Fibroblast of lung (primary cell): ENCODE measurements around the gene LGALS8. TPM values are rescaled to one million over a fixed set of nuclear protein-coding genes. Genes with fewer than 3 reads are reported as not detected.

Experiments used
- DNase-seq, 2 donors: peaks; one replicate each; pipeline versions ENCODE4 v3.0.0 to v3.0.0-alpha.2; 2010; ENCODE audit warnings: low read depth in 2 of 2
- H2AFZ ChIP-seq: 2 replicates; pipeline ENCODE4 v1.5.1; 2012; ENCODE audit warnings: low read length, control low read depth, inconsistent platforms
- H3K27ac ChIP-seq: 2 replicates; pipeline ENCODE4 v1.5.1; 2011; ENCODE audit warnings: low read length, control low read depth; ENCODE audit not compliant: insufficient read depth
- H3K27me3 ChIP-seq: 2 replicates; pipeline ENCODE4 v1.5.1; 2011; ENCODE audit warnings: mild to moderate bottlenecking, low read length; ENCODE audit not compliant: control insufficient read depth, insufficient read depth
- H3K36me3 ChIP-seq: 2 replicates; pipeline ENCODE4 v1.5.1; 2011; ENCODE audit warnings: low read length; ENCODE audit not compliant: control insufficient read depth, insufficient read depth
- H3K4me1 ChIP-seq: 2 replicates; pipeline ENCODE4 v1.5.1; 2011; ENCODE audit warnings: low read length; ENCODE audit not compliant: control insufficient read depth, insufficient read depth; ENCODE audit errors: extremely low read depth
- H3K4me2 ChIP-seq: 2 replicates; pipeline ENCODE4 v1.5.1; 2011; ENCODE audit warnings: low read length, control low read depth; ENCODE audit not compliant: insufficient read depth; ENCODE audit errors: extremely low read depth
- H3K4me3 ChIP-seq, 4 experiments: fragments of 200-600 bp in 1 of 4; sonication (generic) in 1 of 4; replicated peaks in 1 of 4; 2 replicates each; pipeline ENCODE4 v1.5.1; 2011 to 2016; ENCODE audit warnings: low read length in 4 of 4, low read depth in 3 of 4, mild to moderate bottlenecking in 3 of 4, control low read depth in 2 of 4, inconsistent platforms in 1 of 4, mixed read lengths in 1 of 4; ENCODE audit not compliant: insufficient read depth in 1 of 4; ENCODE audit errors: control extremely low read depth in 1 of 4
- H3K79me2 ChIP-seq: 2 replicates; pipeline ENCODE4 v1.5.1; 2012; ENCODE audit warnings: mild to moderate bottlenecking, low read length, inconsistent platforms; ENCODE audit not compliant: control insufficient read depth, insufficient read depth
- H3K9ac ChIP-seq: 2 replicates; pipeline ENCODE4 v1.5.1; 2011; ENCODE audit warnings: mild to moderate bottlenecking, low read length, control low read depth; ENCODE audit not compliant: insufficient read depth
- H3K9me3 ChIP-seq: 2 replicates; pipeline ENCODE4 v1.5.1; 2012; ENCODE audit warnings: low read depth, low read length; ENCODE audit not compliant: control insufficient read depth, insufficient read depth
- H4K20me1 ChIP-seq: 2 replicates; pipeline ENCODE4 v1.5.1; 2011; ENCODE audit warnings: low read length; ENCODE audit not compliant: control insufficient read depth, insufficient read depth; ENCODE audit errors: extremely low read depth
- EZH2 ChIP-seq: IDR thresholded peaks from 2 replicates; pipeline ENCODE4 v1.5.1; 2012; ENCODE audit warnings: low read length, control low read depth, mild to moderate bottlenecking; ENCODE audit errors: missing control alignments
- polyA plus RNA-seq, 2 donors: library from polyadenylated mRNA; depleted of rRNA in 1 of 2; stranded (reverse) in 1 of 2; unstranded in 1 of 2; fragments of >200 nt; gene quantifications; 2 replicates each; pipeline ENCODE4 v1.2.1, GENCODE V29; 2011 to 2012; ENCODE audit warnings: missing spikeins in 1 of 2
- total RNA-seq: library from RNA; depleted of rRNA; stranded (reverse); fragments of >200 nt; gene quantifications from 2 replicates; pipeline ENCODE4 v1.2.1, GENCODE V29; 2014
- TF ChIP-seq, protein P1 (sequence below), 2 donors: IDR thresholded peaks in 1 of 2; conservative IDR thresholded peaks in 1 of 2; 1 replicate in 1 of 2; 2 replicates in 1 of 2; pipeline ENCODE4 v1.5.1; 2011 to 2012; ENCODE audit warnings: low read length in 2 of 2, control low read depth in 1 of 2, inconsistent platforms in 1 of 2, low read depth in 1 of 2, mild to moderate bottlenecking in 1 of 2

Gene LGALS8
- total and polyA plus RNA-seq, 2 donors (not counting 1 experiment from before 2014, with no cell fraction given): 53.1 to 64.2 TPM

DNA sequence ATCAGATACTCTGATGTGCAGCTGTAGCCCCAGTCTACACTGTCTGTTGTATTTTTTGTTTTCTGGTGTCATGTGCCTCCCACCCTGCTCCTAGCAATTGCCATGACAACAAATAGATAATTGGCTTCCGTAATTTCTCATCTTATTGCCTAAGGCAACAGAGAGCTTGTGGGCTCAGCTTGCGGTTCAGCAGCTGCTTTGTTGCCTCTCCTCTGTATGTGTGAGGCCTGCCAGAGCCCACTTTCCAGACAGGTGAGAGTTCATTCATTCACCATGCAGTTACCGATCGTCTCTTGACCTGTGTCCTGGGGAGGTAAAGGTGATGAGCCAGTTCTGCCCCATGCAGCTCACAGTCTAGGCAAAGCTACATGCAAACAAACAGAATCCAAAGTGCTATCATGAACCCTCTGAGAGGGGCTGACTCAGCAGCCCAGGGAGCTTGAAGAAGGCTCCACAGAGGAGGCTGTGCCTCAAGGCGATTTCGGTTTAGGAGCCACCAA is 11.9 kb downstream of the LGALS8 start:
- Histone ChIP-seq H3K4me2 (no peak overlapping the region), H3K27me3 (no peaks in the 10 kb centered on the region), H3K4me3 (no peak overlapping the region), H3K4me1 (no peaks in the 10 kb centered on the region), H3K36me3 (peaks cover 4% of the 10 kb centered on the region), H3K79me2 (no peaks in the 10 kb centered on the region), H3K9me3 (no peaks in the 10 kb centered on the region), H4K20me1 (no peaks in the 10 kb centered on the region), H3K9ac (no peak overlapping the region), H2AFZ (no peak overlapping the region), H3K27ac (no peak overlapping the region)
- no peak for DNase-seq
- TF ChIP-seq, protein P1, sequence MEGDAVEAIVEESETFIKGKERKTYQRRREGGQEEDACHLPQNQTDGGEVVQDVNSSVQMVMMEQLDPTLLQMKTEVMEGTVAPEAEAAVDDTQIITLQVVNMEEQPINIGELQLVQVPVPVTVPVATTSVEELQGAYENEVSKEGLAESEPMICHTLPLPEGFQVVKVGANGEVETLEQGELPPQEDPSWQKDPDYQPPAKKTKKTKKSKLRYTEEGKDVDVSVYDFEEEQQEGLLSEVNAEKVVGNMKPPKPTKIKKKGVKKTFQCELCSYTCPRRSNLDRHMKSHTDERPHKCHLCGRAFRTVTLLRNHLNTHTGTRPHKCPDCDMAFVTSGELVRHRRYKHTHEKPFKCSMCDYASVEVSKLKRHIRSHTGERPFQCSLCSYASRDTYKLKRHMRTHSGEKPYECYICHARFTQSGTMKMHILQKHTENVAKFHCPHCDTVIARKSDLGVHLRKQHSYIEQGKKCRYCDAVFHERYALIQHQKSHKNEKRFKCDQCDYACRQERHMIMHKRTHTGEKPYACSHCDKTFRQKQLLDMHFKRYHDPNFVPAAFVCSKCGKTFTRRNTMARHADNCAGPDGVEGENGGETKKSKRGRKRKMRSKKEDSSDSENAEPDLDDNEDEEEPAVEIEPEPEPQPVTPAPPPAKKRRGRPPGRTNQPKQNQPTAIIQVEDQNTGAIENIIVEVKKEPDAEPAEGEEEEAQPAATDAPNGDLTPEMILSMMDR (conservative IDR thresholded peaks at IDR 0.05 in 1 of 2, IDR thresholded peaks at IDR 0.05 in 1 of 2; ENCODE audit: low read depth in 1 of 2, low read length in 2 of 2): no peak

DNA sequence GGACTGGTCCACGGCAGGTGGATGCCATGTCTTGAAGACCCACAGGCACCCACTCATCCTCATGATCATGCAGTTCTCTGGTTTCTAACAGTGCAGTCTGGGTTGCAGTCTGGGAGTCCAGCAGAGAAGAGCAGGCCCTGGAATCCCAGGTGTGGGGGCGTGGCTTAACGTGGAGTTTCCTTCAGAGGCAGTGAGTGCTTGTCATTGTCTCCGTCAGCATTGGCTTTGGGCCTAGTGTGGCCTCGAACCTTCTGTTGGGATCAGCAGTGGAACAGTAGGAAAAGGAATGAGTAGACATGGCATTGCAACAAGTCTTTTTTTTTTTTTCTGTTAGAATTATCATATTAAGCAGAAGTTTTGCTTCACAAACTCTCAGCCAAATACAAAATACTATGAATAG is 12.8 kb downstream of the LGALS8 start:
- no peak overlapping the region for H2AFZ ChIP-seq
- H3K36me3 ChIP-seq: peaks cover 4% of the 10 kb centered on the region
- H3K4me3 ChIP-seq: no peak overlapping the region
- H3K27me3 ChIP-seq: no peaks in the 10 kb centered on the region
- H3K4me1 ChIP-seq: no peaks in the 10 kb centered on the region
- DNase-seq: no peak
- H3K9ac ChIP-seq: no peak overlapping the region
- no peaks in the 10 kb centered on the region for H3K79me2 ChIP-seq
- H3K9me3 ChIP-seq: no peaks in the 10 kb centered on the region
- H3K27ac ChIP-seq: no peak overlapping the region
- TF ChIP-seq, protein P1 (conservative IDR thresholded peaks at IDR 0.05 in 1 of 2, IDR thresholded peaks at IDR 0.05 in 1 of 2; ENCODE audit: low read depth in 1 of 2, low read length in 2 of 2): no peak
- no peak for TF ChIP-seq EZH2
- no peak overlapping the region for H3K4me2 ChIP-seq
- no peaks in the 10 kb centered on the region for H4K20me1 ChIP-seq

DNA sequence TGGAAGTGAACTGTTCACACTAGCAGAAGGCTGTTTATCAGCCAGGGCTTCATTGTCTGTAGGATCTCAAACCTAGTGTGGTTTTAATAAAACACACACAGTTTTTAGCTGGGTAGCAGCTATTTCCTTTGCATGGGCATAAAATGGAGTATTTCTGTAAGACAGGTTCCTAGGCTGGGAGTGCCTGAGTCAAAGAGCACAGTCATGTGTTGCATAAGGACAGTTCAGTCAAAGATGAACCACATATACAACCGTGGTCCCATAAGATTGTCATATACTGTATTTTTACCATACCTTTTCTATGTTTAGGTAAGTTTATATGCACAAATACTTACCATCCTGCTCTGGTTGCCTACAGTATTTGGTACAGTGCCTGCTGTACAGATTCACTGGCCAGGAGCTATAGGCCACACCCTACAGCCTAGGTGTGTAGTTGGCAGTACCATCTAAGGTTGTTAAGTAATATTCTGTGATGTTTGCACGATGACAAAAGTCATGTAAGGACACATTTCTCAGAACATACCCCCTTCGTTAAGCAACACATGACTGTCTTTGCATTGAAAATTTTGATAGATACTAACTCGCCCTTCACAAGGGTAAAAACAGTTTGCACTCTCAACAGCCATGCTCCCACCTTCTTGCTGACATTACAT is 17.2 kb downstream of the LGALS8 start:
- TF ChIP-seq EZH2: no peak
- TF ChIP-seq, protein P1 (conservative IDR thresholded peaks at IDR 0.05 in 1 of 2, IDR thresholded peaks at IDR 0.05 in 1 of 2; ENCODE audit: low read depth in 1 of 2, low read length in 2 of 2): no peak
- H3K79me2 ChIP-seq: no peaks in the 10 kb centered on the region

More for the DNA sequence above, 17.2 kb downstream of the LGALS8 start:
- H2AFZ ChIP-seq: no peak overlapping the region
- no peak overlapping the region for H3K27ac ChIP-seq
- peaks cover 14% of the 10 kb centered on the region for H3K36me3 ChIP-seq
- no peak overlapping the region for H3K4me2 ChIP-seq
- no peak for DNase-seq
- no peak overlapping the region for H3K4me3 ChIP-seq
- no peak overlapping the region for H3K9ac ChIP-seq
- no peaks in the 10 kb centered on the region for H4K20me1 ChIP-seq
- H3K9me3 ChIP-seq: no peaks in the 10 kb centered on the region
- H3K27me3 ChIP-seq: no peaks in the 10 kb centered on the region
- H3K4me1 ChIP-seq: no peaks in the 10 kb centered on the region
